Upper lobe of left lung (tissue), 6 donors: ENCODE data around the gene TMEM86A. TPM values are rescaled to one million over a fixed set of nuclear protein-coding genes. Genes with fewer than 3 reads are reported as not detected.
"Not testable (repeated sequence)": the region's sequence is repeated elsewhere in the genome, so short reads cannot be mapped to it uniquely, and the experiment has no call there.

Experiments used
- ATAC-seq, 2 donors: fragments of 200-7000 bp; cut with Tn5 transposase; one replicate each; pipeline ENCODE4 v1.9.1; 2022; ENCODE audit warnings: mild to moderate bottlenecking in 2 of 2, moderate library complexity in 2 of 2; ENCODE audit not compliant: low FRiP score in 2 of 2
- DNase-seq, 2 donors: peaks; one replicate each; pipeline ENCODE4 v3.0.0-alpha.2; 2019 to 2020
- H3K27ac ChIP-seq, 4 donors: fragments of 200-600 bp; sonication (generic); one replicate each; pipeline ENCODE4 v1.5.1; 2016 to 2019
- H3K27me3 ChIP-seq, 4 donors: fragments of 200-600 bp; sonication (generic); one replicate each; pipeline ENCODE4 v1.5.1; 2017 to 2019
- H3K36me3 ChIP-seq, 4 donors: fragments of 200-600 bp; sonication (generic); one replicate each; pipeline ENCODE4 v1.5.1; 2016 to 2019
- H3K4me1 ChIP-seq, 4 donors: fragments of 200-600 bp; sonication (generic); one replicate each; pipeline ENCODE4 v1.5.1; 2018 to 2019
- H3K4me3 ChIP-seq, 4 donors: fragments of 200-600 bp; sonication (generic); one replicate each; pipeline ENCODE4 v1.5.1; 2017 to 2019; ENCODE audit warnings: mild to moderate bottlenecking in 2 of 4, moderate library complexity in 1 of 4
- H3K9me3 ChIP-seq, 4 donors: fragments of 200-600 bp; sonication (generic); one replicate each; pipeline ENCODE4 v1.5.1; 2018 to 2019
- EP300 ChIP-seq, 4 donors: sonication (generic); formaldehyde crosslinking; IDR thresholded peaks; one replicate each; pipeline ENCODE4 v1.5.1; 2017; ENCODE audit warnings: antibody characterized with exemption in 4 of 4, control low read depth in 2 of 4
- POLR2A ChIP-seq, 4 donors: fragments of 450-650 bp; IDR thresholded peaks; one replicate each; pipeline ENCODE4 v1.5.1; 2016 to 2017; ENCODE audit warnings: antibody characterized with exemption in 4 of 4, mild to moderate bottlenecking in 2 of 4
- POLR2AphosphoS5 ChIP-seq, 2 donors: sonication (generic); formaldehyde crosslinking; IDR thresholded peaks; one replicate each; pipeline ENCODE4 v1.5.1; 2017; ENCODE audit warnings: antibody characterized with exemption in 2 of 2
- WGBS, 2 donors: methylation state at CpG; one replicate each; pipeline ENCODE4 v1.1.5; 2017 to 2018; 5-methylcytosine and 5-hydroxymethylcytosine counted together
- total RNA-seq, 6 donors: library from RNA; depleted of rRNA in 4 of 6; stranded (reverse); fragments of >200 nt in 4 of 6; gene quantifications; one replicate each; pipeline versions ENCODE4 v1.1.0 to v1.2.1, GENCODE V29; 2016 to 2021
- TF ChIP-seq, protein P1 (sequence below), 6 experiments: fragments of 450-650 bp in 4 of 6; fragments of 200-600 bp in 2 of 6; sonication (generic) in 2 of 6; IDR thresholded peaks; one replicate each; pipeline ENCODE4 v1.5.1; 2016 to 2019; ENCODE audit warnings: antibody characterized with exemption in 6 of 6
- donor health status: DM: no; HTN: no; CAD: no; lungs with moderate emphysema.
- donor health status: DM: no; HTN: yes; CAD: no; lungs with severe emphysema.

TMEM86A gene, protein sequence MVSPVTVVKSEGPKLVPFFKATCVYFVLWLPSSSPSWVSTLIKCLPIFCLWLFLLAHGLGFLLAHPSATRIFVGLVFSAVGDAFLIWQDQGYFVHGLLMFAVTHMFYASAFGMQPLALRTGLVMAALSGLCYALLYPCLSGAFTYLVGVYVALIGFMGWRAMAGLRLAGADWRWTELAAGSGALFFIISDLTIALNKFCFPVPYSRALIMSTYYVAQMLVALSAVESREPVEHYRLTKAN
- total RNA-seq: 10 to 100 TPM in 3 of 6 donors, 1 to 10 TPM in 3; 4.6 to 18.0 (median 8.5) TPM

DNA sequence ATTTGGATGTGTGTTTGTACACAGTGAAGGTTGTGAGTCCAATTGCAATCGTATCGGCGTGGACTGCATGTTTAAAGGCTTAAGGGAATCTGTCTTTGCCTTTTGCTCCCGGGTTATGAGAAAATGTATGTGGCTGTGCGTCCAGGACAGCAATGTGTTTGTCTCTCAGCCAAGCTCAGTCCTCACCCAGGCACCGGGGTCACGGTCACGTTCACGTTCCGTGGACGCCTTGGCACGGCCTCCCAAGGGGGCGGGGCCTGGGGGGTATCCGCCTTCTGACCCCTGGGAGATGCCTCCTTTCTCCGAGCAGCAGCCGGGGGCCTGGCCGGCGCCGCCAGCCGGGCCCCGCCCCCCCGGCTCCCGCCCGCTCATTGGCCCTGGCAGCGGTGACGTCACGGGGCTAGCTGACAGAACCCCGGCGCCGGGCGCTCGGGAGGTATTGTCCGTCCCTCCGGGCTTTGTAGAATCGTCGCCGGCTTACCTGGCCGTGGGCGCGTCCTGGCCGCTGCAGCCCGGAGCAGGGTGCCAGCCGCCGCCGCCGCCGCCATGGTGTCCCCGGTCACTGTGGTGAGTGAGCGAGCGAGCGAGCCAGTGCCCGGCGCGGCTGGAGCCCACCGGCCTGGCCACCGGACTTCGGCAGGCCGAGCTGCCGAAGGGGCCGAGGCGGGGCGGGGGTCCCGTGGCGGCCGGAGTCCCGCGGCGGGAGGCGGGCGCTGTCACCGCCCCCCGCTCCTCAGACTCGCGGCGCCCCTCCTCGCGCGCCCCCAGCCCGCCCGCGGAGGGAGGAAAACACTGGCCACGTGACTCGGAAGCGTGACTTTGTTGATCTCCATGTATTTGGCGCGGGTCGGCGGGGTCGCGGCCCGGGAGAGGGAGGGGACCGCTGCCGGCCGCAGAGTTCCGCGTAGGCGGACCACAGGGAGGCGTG, at the start of gene TMEM86A:
Gene TMEM86A, plus strand, starts transcription at position 439 of the 928 bp plus-strand sequence. Its CDS starts 108 bp downstream, at position 547.
- 0 to 1% methylated on average over 16 to 57 of the region's 98 CpGs for WGBS, 2 donors
- peak; percentile 53 to 86 for TF ChIP-seq POLR2AphosphoS5 (IDR thresholded peaks at IDR 0.05)
- no peak for TF ChIP-seq EP300 (IDR thresholded peaks at IDR 0.05)
- TF ChIP-seq, protein P1, sequence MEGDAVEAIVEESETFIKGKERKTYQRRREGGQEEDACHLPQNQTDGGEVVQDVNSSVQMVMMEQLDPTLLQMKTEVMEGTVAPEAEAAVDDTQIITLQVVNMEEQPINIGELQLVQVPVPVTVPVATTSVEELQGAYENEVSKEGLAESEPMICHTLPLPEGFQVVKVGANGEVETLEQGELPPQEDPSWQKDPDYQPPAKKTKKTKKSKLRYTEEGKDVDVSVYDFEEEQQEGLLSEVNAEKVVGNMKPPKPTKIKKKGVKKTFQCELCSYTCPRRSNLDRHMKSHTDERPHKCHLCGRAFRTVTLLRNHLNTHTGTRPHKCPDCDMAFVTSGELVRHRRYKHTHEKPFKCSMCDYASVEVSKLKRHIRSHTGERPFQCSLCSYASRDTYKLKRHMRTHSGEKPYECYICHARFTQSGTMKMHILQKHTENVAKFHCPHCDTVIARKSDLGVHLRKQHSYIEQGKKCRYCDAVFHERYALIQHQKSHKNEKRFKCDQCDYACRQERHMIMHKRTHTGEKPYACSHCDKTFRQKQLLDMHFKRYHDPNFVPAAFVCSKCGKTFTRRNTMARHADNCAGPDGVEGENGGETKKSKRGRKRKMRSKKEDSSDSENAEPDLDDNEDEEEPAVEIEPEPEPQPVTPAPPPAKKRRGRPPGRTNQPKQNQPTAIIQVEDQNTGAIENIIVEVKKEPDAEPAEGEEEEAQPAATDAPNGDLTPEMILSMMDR (IDR thresholded peaks at IDR 0.05): peak in 1 of 6 experiments; percentile 6
- TF ChIP-seq POLR2A (IDR thresholded peaks at IDR 0.05): peak in 3 of 4 donors; percentile 79 to 93 (median 84)
- H3K27ac ChIP-seq: peak within 1 kb of the TSS; percentile 80 to 94 (median 88)
- no peaks in the 10 kb centered on the region for H3K9me3 ChIP-seq
- H3K27me3 ChIP-seq: no peaks in the 10 kb centered on the region
- peaks cover 0 to 4% (median 2%) of the 10 kb centered on the region in 4 donors for H3K36me3 ChIP-seq
- ATAC-seq (peak; percentile 91 to 96), DNase-seq (peak; percentile 97 to 99)
- peak within 1 kb of the TSS; percentile 71 to 99 (median 96) for H3K4me3 ChIP-seq
- peaks cover 0 to 21% (median 17%) of the 10 kb centered on the region in 4 donors for H3K4me1 ChIP-seq

DNA sequence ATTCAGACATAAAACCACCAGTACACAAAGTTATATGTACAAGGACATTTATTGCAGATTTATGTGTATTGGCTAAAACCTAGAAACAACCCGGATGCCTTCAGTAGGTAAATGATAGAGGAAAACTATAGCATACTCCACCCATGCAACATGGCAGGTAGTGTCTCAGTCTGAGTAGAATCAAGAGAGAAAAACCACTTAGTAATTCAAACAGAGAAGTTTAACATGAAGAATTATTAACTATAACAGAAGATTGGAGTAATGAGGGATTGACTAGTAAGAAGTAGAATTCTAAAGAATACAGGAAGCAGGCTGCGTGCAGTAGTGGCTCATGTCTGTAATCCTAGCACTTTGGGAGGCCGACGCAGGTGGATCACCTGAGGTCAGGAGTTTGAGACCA, 48.2 kb upstream of the TMEM86A start:
- Histone ChIP-seq H3K27me3 (no peaks in the 10 kb centered on the region), H3K4me1 (no peaks in the 10 kb centered on the region), H3K9me3 (no peaks in the 10 kb centered on the region), H3K27ac (no peak overlapping the region), H3K4me3 (no peak overlapping the region), H3K36me3 (no peaks in the 10 kb centered on the region)
- ATAC-seq (no peak), DNase-seq (no peak)
- no peak for TF ChIP-seq EP300 (IDR thresholded peaks at IDR 0.05)
- no peak for TF ChIP-seq POLR2AphosphoS5 (IDR thresholded peaks at IDR 0.05)
- no peak for TF ChIP-seq POLR2A (IDR thresholded peaks at IDR 0.05)
- TF ChIP-seq, protein P1 (IDR thresholded peaks at IDR 0.05): no peak
- 79 to 84% methylated on average over 4 of the region's 4 CpGs for WGBS, 2 donors

DNA sequence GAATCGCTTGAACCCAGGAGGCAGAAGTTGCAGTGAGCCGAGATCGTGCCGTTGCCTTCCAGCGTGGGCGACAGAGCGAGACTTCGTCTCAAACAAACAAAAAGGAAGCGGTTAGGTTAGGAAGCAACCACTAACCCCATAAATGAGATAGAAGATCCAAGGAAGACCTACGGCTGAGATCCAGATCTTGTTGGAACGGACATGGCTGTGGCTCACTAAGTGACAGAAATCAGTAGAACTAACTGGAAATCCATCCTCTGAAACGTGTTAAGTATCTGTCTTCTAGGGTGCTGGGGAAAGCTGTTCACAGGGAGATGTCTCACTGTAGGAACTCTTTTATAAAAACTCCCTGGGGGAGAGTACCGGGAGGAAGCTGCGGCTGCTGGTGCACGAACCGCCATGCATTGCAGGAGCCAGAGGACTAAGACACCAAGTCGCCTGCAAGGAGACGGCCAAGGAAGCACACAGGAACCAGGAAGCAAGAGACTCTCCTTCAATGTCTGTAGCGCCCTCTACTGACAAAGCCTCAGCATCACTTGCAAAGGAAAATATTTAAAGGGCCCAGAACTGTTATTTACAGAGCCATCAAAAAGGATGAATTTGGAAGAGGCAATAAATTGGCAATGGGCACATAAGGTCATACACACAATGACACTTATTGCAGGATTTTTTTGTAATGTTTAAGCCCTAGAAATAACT, 47.6 kb upstream of the TMEM86A start:
- H3K27ac ChIP-seq: no peak overlapping the region
- ATAC-seq (peak in 1 of 2 donors; percentile 70), DNase-seq (peak; percentile 40 to 58)
- H3K9me3 ChIP-seq: no peaks in the 10 kb centered on the region
- no peak for TF ChIP-seq POLR2AphosphoS5 (IDR thresholded peaks at IDR 0.05)
- no peak for TF ChIP-seq EP300 (IDR thresholded peaks at IDR 0.05)
- TF ChIP-seq, protein P1 (IDR thresholded peaks at IDR 0.05): peak; percentile 40 to 57 (median 51)
- no peak for TF ChIP-seq POLR2A (IDR thresholded peaks at IDR 0.05)
- no peaks in the 10 kb centered on the region for H3K4me1 ChIP-seq
- H3K27me3 ChIP-seq: no peaks in the 10 kb centered on the region
- no peak overlapping the region for H3K4me3 ChIP-seq
- WGBS, 2 donors: 76% methylated on average over 19 of the region's 19 CpGs
- H3K36me3 ChIP-seq: no peaks in the 10 kb centered on the region

DNA sequence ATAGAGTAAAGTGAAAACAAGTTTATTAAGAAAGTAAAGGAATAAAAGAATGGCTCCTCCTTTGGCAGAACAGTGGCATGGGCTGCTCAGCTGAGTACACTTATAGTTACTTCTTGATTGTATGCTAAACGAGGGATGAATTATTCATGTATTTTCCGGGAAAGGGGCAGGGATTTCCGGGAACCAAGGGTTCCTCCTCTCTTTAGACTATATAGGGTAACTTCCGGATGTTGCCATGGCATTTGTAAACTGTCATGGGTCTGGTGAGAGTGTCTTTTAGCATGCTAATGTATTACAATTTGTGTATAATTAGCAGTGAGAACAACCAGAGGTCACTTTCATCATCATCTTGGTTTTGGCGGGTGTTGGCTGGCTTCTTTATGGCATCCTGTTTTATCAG, 40.9 kb upstream of the TMEM86A start:
- Histone ChIP-seq H3K9me3 (no peaks in the 10 kb centered on the region), H3K36me3 (no peaks in the 10 kb centered on the region), H3K27me3 (no peaks in the 10 kb centered on the region), H3K4me3 (no peak overlapping the region), H3K27ac (no peak overlapping the region), H3K4me1 (no peaks in the 10 kb centered on the region)
- no peak for DNase-seq
- 80 to 93% methylated on average over 5 of the region's 5 CpGs for WGBS, 2 donors
- TF ChIP-seq POLR2AphosphoS5 (IDR thresholded peaks at IDR 0.05) (no peak), POLR2A (IDR thresholded peaks at IDR 0.05) (no peak), EP300 (IDR thresholded peaks at IDR 0.05) (no peak)
- TF ChIP-seq, protein P1 (IDR thresholded peaks at IDR 0.05): no peak
- no peak for ATAC-seq

DNA sequence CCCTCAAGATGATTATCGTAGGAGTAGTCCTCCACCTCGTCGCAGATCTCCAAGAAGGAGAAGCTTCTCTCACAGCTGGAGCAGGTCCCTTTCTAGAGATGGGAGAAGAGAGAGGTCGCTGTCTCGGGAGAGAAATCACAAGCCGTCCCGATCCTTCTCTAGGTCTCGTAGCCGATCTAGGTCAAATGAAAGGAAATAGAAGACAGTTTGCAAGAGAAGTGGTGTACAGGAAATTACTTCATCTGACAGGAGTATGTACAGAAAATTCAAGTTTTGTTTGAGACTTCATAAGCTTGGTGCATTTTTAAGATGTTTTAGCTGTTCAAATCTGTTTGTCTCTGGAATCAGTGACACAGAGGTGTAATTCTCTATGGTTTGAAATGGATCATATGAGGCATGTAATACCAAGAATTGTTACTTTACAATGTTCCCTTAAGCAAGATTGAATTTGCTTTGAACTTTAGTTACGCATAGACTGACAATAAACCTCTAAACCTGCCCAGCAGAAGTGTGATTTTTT, 33.2 kb upstream of the TMEM86A start:
- not testable (repeated sequence) for H3K27ac ChIP-seq, H3K36me3 ChIP-seq, H3K27me3 ChIP-seq, H3K9me3 ChIP-seq, DNase-seq, H3K4me3 ChIP-seq, ATAC-seq, H3K4me1 ChIP-seq
- WGBS, 2 donors: 72 to 75% methylated on average over 10 of the region's 10 CpGs
